Measurements from ENCODE around the gene U2AF2.

The U2AF2 gene

DNA sequence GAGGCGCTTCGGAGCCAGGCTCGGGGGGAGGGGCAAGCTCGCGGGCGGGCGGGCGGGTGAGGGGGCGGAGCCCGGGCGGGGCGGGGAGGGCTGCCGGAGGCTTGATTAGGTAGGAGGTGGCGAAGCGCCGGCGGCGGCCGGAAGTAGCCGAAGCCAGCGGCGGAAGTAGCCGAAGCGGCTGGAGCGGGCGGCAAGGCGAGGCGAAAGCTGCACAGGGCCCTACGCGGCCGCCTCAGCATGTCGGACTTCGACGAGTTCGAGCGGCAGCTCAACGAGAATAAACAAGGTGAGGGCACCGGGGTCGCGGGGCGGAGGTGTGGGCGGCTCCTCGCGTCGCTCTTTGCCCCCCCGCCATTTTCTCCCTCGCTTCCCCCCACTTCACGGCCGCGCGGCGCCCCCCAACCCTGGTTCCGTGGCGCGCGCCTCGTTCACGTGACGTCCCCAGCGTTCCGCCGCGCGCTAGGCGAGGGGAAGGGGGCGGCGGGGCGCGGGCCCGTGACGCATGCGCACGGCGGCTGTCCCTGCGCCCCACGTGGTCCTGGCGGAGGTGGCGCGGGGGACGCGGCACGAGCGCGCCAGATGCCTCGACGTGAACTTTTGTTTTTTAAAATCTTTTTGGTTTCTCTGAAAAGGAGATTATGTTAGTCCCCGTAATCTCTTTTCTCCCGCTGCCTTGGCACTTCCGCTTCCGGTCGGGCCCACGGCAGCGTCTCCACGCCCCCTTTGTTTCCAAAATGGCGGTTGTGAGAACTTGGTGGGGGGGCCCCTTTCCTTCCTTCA lies at the start of gene U2AF2:
TSS of gene U2AF2 (plus strand) at position 168 of the 780 bp plus-strand sequence. CDS start at position 238, 70 bp downstream.
- no peak for DNase-seq

- DNase-seq: peak; percentile 56
Measured at GRCh38 chr19:55605207-55605636, 49.6 kb upstream of the U2AF2 start.

- DNase-seq: no peak
Measured at GRCh38 chr19:55605637-55606470, 49.0 kb upstream of the U2AF2 start, which contains the start of gene ZNF865. ZNF865 (plus strand) TSS chr19:55605647; CDS start chr19:55613619, 7,972 bp downstream.

- no peak for DNase-seq
Measured at GRCh38 chr19:55606471-55606787, 48.4 kb upstream of the U2AF2 start.

DNA sequence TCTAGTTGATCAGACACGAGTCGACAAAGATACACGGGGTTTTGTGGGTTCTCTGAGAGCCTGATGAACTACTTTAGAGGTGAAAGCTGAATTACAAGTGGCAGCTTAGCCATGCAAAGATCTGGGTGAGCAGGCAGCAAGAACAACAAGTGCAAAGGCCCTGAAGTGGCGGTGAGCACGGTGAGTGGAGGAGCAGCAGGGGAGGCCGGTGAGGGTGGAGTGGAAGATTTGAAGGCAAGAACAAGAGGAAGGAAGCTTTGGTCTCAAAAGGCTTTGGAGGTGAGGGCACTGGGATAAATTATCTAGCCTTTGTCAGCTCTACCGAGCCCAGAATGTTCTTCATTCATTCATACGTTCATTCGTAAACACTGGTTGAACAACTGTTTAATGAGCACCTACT lies 48.0 kb upstream of the U2AF2 start:
- DNase-seq: no peak

- no peak for DNase-seq
Measured at GRCh38 chr19:55609326-55609725, 45.5 kb upstream of the U2AF2 start.

GRCh38 chr19:55611300-55611982 lies 43.4 kb upstream of the U2AF2 start:
- no peak for DNase-seq

DNA sequence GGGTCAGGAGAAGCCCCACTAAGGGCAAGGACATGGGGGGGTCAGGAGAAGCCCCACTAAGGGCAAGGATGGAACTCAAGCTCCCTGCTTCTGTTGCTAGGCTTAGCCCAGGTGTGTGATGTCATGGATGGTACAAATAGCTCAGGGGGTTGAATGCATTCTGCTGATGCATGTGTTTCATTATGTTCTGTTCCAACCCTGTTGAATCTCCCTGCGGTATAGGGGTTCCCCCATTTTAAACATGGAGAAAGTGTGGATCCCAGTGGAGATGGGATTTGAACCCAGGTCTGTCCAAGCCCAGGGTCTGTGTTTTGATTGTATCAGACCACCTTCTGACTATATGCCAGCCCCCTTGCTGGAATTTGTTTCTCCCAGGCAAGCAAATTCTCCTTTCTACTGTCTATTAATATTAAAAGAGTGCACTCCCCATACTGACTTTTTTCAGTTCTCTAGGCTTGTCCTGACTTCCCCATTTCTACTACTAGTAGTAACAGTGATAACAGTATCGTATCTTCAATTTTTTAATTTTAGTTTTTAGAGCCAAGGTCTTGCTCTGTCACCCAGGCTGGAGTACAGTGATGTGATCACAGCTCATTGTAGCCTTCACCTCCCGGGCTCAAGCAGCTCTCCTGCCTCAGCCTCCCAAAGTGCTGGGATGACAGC lies 42.7 kb upstream of the U2AF2 start:
- DNase-seq: no peak

DNA sequence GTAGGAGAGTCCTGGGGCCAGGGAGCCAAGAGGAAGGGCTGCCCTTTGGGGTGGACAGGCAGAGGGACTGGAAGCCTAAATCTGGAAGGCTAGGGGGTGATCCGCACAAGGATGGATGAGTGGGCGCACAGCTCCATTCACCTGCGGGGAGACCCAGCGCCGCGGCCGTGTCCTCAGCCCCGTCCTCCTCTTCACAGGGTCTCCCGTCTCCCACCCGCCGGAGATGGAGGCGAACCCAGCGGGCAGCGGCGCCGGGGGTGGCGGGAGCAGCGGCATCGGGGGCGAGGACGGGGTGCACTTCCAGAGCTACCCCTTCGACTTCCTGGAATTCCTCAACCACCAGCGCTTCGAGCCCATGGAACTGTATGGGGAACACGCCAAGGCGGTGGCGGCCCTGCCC lies 41.4 kb upstream of the U2AF2 start:
- DNase-seq: no peak

- no peak for DNase-seq
Measured at GRCh38 chr19:55613930-55614710, 40.7 kb upstream of the U2AF2 start.

DNA sequence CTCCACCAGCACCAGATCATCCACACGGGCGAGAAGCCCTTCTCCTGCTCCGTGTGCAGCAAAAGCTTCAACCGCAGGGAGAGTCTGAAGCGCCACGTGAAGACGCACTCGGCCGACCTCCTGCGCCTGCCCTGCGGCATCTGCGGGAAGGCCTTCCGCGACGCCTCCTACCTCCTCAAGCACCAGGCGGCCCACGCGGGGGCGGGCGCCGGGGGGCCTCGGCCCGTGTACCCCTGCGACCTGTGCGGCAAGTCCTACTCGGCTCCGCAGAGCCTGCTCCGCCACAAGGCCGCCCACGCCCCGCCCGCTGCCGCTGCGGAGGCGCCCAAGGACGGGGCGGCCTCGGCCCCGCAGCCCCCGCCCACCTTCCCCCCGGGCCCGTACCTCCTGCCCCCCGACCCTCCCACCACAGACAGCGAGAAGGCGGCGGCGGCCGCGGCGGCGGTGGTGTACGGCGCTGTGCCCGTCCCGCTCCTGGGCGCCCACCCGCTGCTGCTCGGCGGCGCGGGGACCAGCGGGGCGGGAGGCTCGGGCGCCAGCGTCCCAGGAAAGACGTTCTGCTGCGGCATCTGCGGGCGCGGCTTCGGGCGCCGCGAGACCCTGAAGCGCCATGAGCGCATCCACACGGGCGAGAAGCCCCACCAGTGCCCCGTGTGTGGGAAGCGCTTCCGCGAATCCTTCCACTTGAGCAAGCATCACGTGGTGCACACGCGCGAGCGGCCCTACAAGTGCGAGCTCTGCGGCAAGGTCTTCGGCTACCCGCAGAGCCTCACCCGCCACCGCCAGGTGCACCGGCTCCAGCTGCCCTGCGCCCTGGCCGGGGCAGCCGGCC lies 39.9 kb upstream of the U2AF2 start:
- DNase-seq: no peak

DNA sequence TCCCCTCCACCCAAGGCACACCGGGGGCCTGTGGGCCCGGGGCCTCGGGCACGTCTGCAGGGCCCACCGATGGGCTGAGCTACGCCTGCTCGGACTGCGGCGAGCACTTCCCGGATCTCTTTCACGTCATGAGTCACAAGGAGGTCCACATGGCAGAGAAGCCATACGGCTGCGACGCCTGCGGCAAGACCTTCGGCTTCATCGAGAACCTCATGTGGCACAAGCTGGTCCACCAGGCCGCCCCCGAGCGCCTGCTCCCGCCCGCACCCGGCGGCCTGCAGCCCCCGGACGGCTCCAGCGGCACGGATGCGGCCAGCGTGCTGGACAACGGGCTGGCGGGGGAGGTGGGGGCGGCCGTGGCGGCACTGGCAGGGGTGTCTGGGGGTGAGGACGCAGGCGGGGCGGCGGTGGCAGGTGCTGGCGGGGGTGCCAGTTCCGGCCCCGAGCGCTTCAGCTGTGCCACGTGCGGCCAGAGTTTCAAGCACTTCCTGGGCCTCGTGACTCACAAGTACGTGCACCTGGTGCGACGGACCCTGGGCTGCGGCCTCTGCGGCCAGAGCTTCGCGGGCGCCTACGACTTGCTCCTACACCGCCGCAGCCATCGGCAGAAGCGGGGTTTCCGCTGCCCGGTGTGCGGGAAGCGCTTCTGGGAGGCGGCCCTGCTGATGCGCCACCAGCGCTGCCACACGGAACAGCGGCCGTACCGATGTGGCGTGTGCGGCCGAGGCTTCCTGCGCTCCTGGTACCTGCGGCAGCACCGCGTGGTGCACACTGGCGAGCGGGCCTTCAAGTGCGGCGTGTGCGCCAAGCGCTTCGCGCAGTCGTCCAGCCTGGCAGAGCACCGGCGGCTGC lies 39.1 kb upstream of the U2AF2 start:
- no peak for DNase-seq

- DNase-seq: no peak
Measured at GRCh38 chr19:55616395-55616875, 38.4 kb upstream of the U2AF2 start.

DNA sequence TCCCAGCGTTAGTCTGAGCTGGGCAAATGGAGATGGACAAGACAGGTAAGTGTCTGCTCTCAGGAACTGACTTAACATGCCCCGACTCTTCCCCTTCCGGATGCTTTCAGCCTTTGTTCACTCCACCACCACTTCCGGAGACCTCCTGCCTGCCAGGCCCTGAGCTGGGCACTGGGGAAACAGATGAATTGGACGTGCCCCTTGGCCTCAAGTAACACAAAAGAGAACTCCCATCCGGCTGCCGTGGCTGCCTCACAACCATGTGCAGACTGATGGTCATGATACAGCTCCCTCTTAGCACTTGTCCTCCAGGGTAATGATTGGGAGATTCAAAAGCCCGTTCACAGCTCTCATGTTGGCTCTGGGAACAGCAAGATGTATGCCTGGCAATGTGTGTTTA lies 37.4 kb upstream of the U2AF2 start:
- DNase-seq: no peak

GRCh38 chr19:55618426-55618825 lies 36.4 kb upstream of the U2AF2 start:
- no peak for DNase-seq

DNA sequence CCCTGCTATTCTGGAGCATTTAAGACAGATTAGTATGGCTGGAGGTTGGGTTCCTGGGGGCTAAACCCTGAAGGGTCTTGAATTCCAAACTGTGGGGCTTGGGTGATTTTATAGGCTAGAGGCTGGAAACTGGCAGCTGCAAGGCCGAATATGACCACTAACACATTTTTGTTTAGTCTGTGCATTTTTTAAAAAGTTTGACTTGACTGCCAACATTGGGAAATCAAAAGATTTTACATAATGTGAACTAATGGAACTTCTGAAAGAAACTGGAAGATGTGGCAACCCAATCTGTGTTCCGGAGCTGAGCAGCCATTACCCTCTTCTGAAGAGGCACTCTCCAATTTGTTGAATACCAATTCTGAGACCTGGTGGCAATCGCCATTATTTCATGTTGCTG lies 35.5 kb upstream of the U2AF2 start:
- no peak for DNase-seq

- no peak for DNase-seq
Measured at GRCh38 chr19:55620410-55621204, 34.2 kb upstream of the U2AF2 start.

- DNase-seq: no peak
Measured at GRCh38 chr19:55621205-55621672, 33.6 kb upstream of the U2AF2 start.

DNA sequence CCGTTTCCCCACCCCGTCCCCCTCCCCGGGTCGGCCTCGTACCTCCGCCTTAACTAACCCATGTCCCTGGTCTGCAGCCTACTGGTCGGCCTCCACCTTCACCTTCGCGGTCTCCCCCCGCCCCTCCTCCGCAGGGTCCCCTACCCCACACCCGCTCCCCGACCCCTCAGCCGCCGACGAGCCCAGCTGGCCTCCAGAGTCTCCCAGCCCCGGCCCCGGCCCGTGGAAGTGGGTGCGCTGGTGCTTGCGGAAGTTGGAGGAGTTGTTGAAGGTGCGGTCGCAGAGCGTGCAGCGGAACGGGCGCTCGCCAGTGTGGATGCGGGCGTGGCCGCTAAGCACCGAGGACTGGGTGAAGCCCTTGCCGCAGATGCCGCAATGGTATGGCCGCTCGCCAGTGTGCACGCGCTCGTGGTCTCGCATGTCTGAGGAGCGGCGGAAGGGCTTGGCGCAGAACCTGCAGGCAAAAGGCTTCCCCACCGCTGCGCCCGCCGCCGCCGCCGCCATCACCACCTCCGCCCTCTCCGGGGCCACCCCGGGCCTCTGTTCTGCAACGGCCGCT lies 33.1 kb upstream of the U2AF2 start:
- DNase-seq: no peak
